GM13977 (cell line): ENCODE data around the gene STPG2.
"Not testable (repeated sequence)": the region's sequence is repeated elsewhere in the genome, so short reads cannot be mapped to it uniquely, and the experiment has no call there.

ENCODE experiments used
- DNase-seq: peaks from one replicate; pipeline ENCODE4 v3.0.0; 2012; ENCODE audit warnings: low spot score
- in situ Hi-C: fragments of 300-500 bp; cut with MboI; formaldehyde crosslinking; loops from one replicate; pipeline ENCODE4 v1.12.0; 2022; ENCODE audit warnings: low sequenced_read_pairs, low pct_unique_long_range_greater_than_20kb, mixed read lengths, inconsistent platforms; ENCODE audit not compliant: unreplicated experiment
- TF ChIP-seq, protein P1 (sequence below): IDR thresholded peaks from 2 replicates; pipeline ENCODE4 v1.5.1; 2012; ENCODE audit warnings: mild to moderate bottlenecking, control low read depth; ENCODE audit not compliant: insufficient read depth; ENCODE audit errors: extremely low read depth, missing control alignments

The STPG2 gene

DNA sequence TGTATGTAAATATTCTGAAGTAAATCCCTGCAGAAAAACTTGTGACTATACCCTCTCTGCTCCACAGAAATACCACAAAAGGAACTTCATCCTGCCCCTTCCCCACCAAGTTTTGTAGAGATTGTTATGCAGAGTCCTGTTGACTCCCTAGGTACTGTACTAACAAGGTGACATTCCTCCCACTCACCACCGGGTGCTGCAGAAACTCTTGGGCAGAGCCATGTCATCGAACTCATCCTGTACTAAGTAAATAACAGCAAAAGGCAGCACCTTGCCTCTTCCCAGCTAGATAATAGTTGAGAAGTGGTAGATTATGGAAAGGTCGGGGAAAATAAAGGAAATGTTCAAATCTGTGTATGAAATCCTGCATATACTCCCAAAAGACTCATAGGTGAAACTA lies 233.3 kb downstream of the STPG2 start:
- no peak for DNase-seq

DNA sequence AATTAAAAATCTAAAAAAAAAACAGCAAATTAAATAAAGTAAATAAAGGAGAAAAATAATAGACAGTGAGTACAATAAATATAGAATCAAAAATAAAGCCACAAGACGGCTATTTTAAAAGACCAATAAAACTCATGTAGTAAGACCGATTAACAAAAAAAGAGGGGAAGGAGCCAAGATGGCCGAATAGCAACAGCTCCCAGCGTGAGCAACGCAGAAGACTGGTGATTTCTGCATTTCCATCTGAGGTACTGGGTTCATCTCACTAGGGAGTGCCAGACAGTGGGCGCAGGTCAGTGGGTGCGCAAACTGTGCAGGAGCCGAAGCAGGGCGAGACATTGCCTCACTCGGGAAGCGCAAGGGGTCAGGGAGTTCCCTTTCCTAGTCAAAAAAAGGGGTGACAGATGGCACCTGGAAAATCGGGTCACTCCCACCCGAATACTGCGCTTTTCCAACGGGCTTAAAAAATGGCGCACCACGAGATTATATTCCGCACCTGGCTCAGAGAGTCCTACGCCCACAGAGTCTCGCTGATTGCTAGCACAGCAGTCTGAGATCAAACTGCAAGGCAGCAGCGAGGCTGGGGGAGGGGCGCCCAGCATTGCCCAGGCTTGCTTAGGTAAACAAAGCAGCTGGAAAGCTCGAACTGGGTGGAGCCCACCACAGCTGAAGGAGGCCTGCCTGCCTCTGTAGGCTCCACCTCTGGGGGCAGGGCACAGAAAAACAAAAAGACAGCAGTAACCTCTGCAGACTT lies 239.7 kb downstream of the STPG2 start:
- DNase-seq, in situ Hi-C loops: not testable (repeated sequence)

More for the DNA sequence above, 233.3 kb downstream of the STPG2 start:
- TF ChIP-seq, protein P1, sequence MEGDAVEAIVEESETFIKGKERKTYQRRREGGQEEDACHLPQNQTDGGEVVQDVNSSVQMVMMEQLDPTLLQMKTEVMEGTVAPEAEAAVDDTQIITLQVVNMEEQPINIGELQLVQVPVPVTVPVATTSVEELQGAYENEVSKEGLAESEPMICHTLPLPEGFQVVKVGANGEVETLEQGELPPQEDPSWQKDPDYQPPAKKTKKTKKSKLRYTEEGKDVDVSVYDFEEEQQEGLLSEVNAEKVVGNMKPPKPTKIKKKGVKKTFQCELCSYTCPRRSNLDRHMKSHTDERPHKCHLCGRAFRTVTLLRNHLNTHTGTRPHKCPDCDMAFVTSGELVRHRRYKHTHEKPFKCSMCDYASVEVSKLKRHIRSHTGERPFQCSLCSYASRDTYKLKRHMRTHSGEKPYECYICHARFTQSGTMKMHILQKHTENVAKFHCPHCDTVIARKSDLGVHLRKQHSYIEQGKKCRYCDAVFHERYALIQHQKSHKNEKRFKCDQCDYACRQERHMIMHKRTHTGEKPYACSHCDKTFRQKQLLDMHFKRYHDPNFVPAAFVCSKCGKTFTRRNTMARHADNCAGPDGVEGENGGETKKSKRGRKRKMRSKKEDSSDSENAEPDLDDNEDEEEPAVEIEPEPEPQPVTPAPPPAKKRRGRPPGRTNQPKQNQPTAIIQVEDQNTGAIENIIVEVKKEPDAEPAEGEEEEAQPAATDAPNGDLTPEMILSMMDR: no peak
- in situ Hi-C loops: no loop called here

DNA sequence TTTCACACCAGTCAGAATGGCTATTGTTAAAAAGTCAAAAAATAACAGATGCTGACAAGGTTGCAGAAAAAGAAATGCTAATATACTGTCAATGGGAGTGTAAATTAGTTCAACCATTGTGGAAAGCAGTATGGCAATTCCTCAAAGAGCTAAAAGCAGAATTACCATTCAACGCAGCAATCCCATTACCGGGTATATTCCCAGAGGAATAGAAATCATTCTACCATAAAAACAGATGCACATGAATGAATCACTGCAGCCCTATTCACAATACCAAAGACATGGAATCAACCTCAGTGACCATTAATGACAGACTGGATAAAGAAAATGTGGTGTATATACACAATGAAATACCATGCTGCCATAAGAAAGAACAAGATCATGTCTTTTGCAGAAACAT lies 243.0 kb downstream of the STPG2 start:
- TF ChIP-seq, protein P1: no peak
- in situ Hi-C loops: no loop called here
- DNase-seq: no peak

DNA sequence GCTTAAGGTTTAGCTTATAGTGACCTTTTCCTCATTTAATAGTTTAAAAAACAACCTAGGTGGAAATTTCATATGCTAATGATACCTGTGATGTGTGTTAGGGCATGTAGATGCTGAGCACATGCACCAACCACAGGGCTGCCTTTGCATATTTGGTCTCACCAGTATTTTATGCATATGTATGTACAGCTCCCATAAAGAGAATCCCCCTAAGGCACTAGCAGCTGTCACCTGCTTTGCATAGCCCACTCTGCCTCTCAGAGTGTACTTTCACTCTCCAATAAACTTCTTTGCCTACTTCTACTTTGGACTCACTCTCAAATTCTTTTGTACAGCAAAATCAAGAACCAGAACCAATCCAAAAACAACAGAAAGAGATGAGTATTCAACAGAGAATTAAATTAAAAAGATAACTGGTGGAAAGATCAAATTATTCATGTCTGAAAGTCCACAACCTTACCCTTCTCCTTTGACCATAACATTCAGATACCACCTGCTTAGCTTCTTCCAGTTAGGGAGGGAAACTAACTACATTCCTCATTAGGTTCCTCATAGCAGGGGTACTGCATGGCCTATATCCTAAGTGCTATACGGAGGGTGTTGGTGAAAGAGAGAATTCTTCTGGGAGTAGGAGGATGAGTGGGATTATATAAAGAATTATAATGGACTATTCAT lies 250.5 kb downstream of the STPG2 start:
- no peak for DNase-seq
- in situ Hi-C loops: no loop called here
- TF ChIP-seq, protein P1: no peak

- no peak for DNase-seq
- in situ Hi-C loops: no loop called here
- TF ChIP-seq, protein P1: no peak
These were observed 263.3 kb downstream of the STPG2 start for GRCh38 chr4:97879942-97880341.

GRCh38 chr4:97868097-97868496 lies 275.2 kb downstream of the STPG2 start:
- in situ Hi-C loops: no loop called here
- no peak for DNase-seq
- TF ChIP-seq, protein P1: no peak

DNA sequence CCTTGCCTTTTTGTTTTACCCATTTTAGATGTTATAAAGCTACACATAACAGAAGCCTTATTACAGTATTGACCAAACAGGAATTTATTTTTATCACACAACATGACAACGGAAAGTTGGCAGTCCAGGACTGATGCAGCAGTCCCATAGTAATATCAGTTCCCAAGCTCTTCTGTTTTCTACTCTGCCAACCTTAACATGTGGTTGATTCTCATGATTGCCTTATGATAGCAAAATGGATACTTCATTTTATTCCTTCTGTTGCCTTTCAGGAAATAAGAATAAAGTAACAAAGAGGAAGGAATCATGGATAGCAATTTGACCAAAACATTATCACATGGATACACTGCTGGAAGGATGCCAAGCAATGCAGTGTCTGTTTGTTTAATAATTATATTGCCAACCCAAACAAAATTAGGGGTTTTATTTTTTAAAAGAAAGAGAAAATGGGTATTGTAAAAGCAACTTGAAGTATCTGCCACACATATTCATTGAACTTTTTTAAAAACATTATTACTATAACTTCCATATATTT lies 275.7 kb downstream of the STPG2 start:
- TF ChIP-seq, protein P1: no peak
- in situ Hi-C loops: no loop called here
- no peak for DNase-seq
